A549 treated with RU486 at 1 μM for 4 hours (cell line): ENCODE results near the gene CCNA1. TPM values are rescaled to one million over a fixed set of nuclear protein-coding genes. Genes with fewer than 3 reads are reported as not detected.

ENCODE experiments used
- total RNA-seq: library from RNA; stranded (reverse); fragments of 200-300 nt; extraction: Qiagen RNA extraction; gene quantifications from 5 replicates; pipeline ENCODE4 v1.2.3, GENCODE V29; 2022; ENCODE audit warnings: low read depth

CCNA1 gene
- total RNA-seq: 0.21 to 0.42 TPM (median 0.32 TPM) in 5 replicates

GRCh38 chr13:36432106-36432544 is at the start of gene CCNA1:
Gene CCNA1, plus strand, starts transcription at chr13:36432495. Its CDS starts 562 bp downstream, at chr13:36433057.

Other genes starting within 250 kb of the CCNA1 start
- gene SOHLH2, start 217.9 kb upstream of the CCNA1 start, total RNA-seq: not detected in 5 replicates
- 0.29 to 0.57 TPM (median 0.38 TPM) in 4 of 5 replicates, not detected in the other for gene CCDC169, start 134.7 kb upstream of the CCNA1 start, total RNA-seq
- gene SPART, start 86.1 kb upstream of the CCNA1 start, total RNA-seq: 24.9 to 36.1 TPM (median 26.6 TPM) in 5 replicates
- not detected in 5 replicates for gene SERTM1, start 241.5 kb downstream of the CCNA1 start, total RNA-seq